Muscle layer of duodenum (tissue), 2 donors: ENCODE measurements around the gene DPH6.

ENCODE experiments used
- H3K27ac ChIP-seq: one replicate; pipeline ENCODE4 v1.7.0; 2013; ENCODE audit warnings: mild to moderate bottlenecking, low read length
- H3K27me3 ChIP-seq: one replicate; pipeline ENCODE4 v1.7.0; 2013; ENCODE audit warnings: low read depth, mild to moderate bottlenecking, control low read depth, low read length
- H3K36me3 ChIP-seq, 2 donors: one replicate each; pipeline ENCODE4 v1.7.0; 2013; ENCODE audit warnings: low read length in 2 of 2, control low read depth in 1 of 2, mild to moderate bottlenecking in 1 of 2; ENCODE audit not compliant: insufficient read depth in 2 of 2, control insufficient read depth in 1 of 2
- H3K4me1 ChIP-seq, 2 donors: one replicate each; pipeline ENCODE4 v1.7.0; 2013; ENCODE audit warnings: low read length in 2 of 2, mild to moderate bottlenecking in 2 of 2, control low read depth in 1 of 2, moderate library complexity in 1 of 2; ENCODE audit not compliant: insufficient read depth in 2 of 2, control insufficient read depth in 1 of 2
- H3K4me3 ChIP-seq, 2 donors: one replicate each; pipeline ENCODE4 v1.7.0; 2013; ENCODE audit warnings: low read length in 2 of 2, low read depth in 1 of 2, mild to moderate bottlenecking in 1 of 2
- H3K9me3 ChIP-seq, 2 donors: one replicate each; pipeline ENCODE4 v1.7.0; 2013; ENCODE audit warnings: low read length in 2 of 2, control low read depth in 1 of 2, mild to moderate bottlenecking in 1 of 2; ENCODE audit not compliant: control insufficient read depth in 1 of 2
- donor health status: healthy.

The DPH6 gene

GRCh38 chr15:35540885-35541284, 5.1 kb downstream of the DPH6 start:
- no peaks in the 10 kb centered on the region for H3K27me3 ChIP-seq
- H3K4me1 ChIP-seq = peaks cover 5 to 6% of the 10 kb centered on the region in 2 donors
- H3K36me3 ChIP-seq = peaks cover 0 to 4% of the 10 kb centered on the region in 2 donors
- no peaks in the 10 kb centered on the region for H3K9me3 ChIP-seq
- H3K27ac ChIP-seq = no peak overlapping the region
- H3K4me3 ChIP-seq = no peak overlapping the region

GRCh38 chr15:35540021-35540420, 5.9 kb downstream of the DPH6 start:
- H3K9me3 ChIP-seq = no peaks in the 10 kb centered on the region
- H3K4me3 ChIP-seq = no peak overlapping the region
- H3K27me3 ChIP-seq = no peaks in the 10 kb centered on the region
- H3K36me3 ChIP-seq = peaks cover 0 to 4% of the 10 kb centered on the region in 2 donors
- H3K4me1 ChIP-seq = peaks cover 5 to 6% of the 10 kb centered on the region in 2 donors
- H3K27ac ChIP-seq = no peak overlapping the region

GRCh38 chr15:35535365-35535916, 10.5 kb downstream of the DPH6 start:
- H3K27me3 ChIP-seq = no peaks in the 10 kb centered on the region
- H3K4me3 ChIP-seq = no peak overlapping the region
- H3K36me3 ChIP-seq = peaks cover 0 to 10% of the 10 kb centered on the region in 2 donors
- no peaks in the 10 kb centered on the region for H3K4me1 ChIP-seq
- H3K9me3 ChIP-seq = no peaks in the 10 kb centered on the region
- H3K27ac ChIP-seq = no peak overlapping the region

- no peaks in the 10 kb centered on the region for H3K4me1 ChIP-seq
- H3K27me3 ChIP-seq = no peaks in the 10 kb centered on the region
- H3K36me3 ChIP-seq = peaks cover 0 to 10% of the 10 kb centered on the region in 2 donors
- H3K4me3 ChIP-seq = no peak overlapping the region
- H3K27ac ChIP-seq = no peak overlapping the region
- H3K9me3 ChIP-seq = no peaks in the 10 kb centered on the region
Observed at GRCh38 chr15:35533130-35534110, 12.5 kb downstream of the DPH6 start.

- H3K27me3 ChIP-seq = no peaks in the 10 kb centered on the region
- H3K36me3 ChIP-seq = peaks cover 0 to 6% of the 10 kb centered on the region in 2 donors
- no peak overlapping the region for H3K27ac ChIP-seq
- H3K4me1 ChIP-seq = no peaks in the 10 kb centered on the region
- H3K4me3 ChIP-seq = no peak overlapping the region
- no peaks in the 10 kb centered on the region for H3K9me3 ChIP-seq
Observed at GRCh38 chr15:35530698-35531097, 15.3 kb downstream of the DPH6 start.

- no peaks in the 10 kb centered on the region for H3K27me3 ChIP-seq
- peaks cover 0 to 6% of the 10 kb centered on the region in 2 donors for H3K36me3 ChIP-seq
- H3K9me3 ChIP-seq = no peaks in the 10 kb centered on the region
- H3K4me3 ChIP-seq = no peak overlapping the region
- no peak overlapping the region for H3K27ac ChIP-seq
- no peaks in the 10 kb centered on the region for H3K4me1 ChIP-seq
Observed at GRCh38 chr15:35529784-35530183, 16.2 kb downstream of the DPH6 start.

GRCh38 chr15:35522061-35522460, 23.9 kb downstream of the DPH6 start:
- Histone ChIP-seq H3K4me1 (no peaks in the 10 kb centered on the region), H3K27me3 (no peaks in the 10 kb centered on the region), H3K4me3 (no peak overlapping the region), H3K9me3 (no peaks in the 10 kb centered on the region), H3K27ac (no peak overlapping the region), H3K36me3 (no peaks in the 10 kb centered on the region)

- Histone ChIP-seq H3K27me3 (no peaks in the 10 kb centered on the region), H3K4me3 (no peak overlapping the region), H3K4me1 (no peaks in the 10 kb centered on the region), H3K9me3 (no peaks in the 10 kb centered on the region), H3K27ac (no peak overlapping the region), H3K36me3 (no peaks in the 10 kb centered on the region)
Observed at GRCh38 chr15:35519541-35520149, 26.3 kb downstream of the DPH6 start.

GRCh38 chr15:35519052-35519451, 26.9 kb downstream of the DPH6 start:
- no peaks in the 10 kb centered on the region for H3K9me3 ChIP-seq
- no peaks in the 10 kb centered on the region for H3K4me1 ChIP-seq
- H3K27me3 ChIP-seq = no peaks in the 10 kb centered on the region
- no peaks in the 10 kb centered on the region for H3K36me3 ChIP-seq
- no peak overlapping the region for H3K4me3 ChIP-seq
- H3K27ac ChIP-seq = no peak overlapping the region

- Histone ChIP-seq H3K27me3 (no peaks in the 10 kb centered on the region), H3K9me3 (no peaks in the 10 kb centered on the region), H3K27ac (no peak overlapping the region), H3K4me1 (no peaks in the 10 kb centered on the region), H3K4me3 (no peak overlapping the region), H3K36me3 (no peaks in the 10 kb centered on the region)
Observed at GRCh38 chr15:35514759-35515158, 31.2 kb downstream of the DPH6 start.

GRCh38 chr15:35507932-35508638, 37.9 kb downstream of the DPH6 start:
- Histone ChIP-seq H3K27ac (no peak overlapping the region), H3K27me3 (no peaks in the 10 kb centered on the region), H3K9me3 (no peaks in the 10 kb centered on the region), H3K36me3 (no peaks in the 10 kb centered on the region), H3K4me3 (no peak overlapping the region), H3K4me1 (peaks cover 4 to 5% of the 10 kb centered on the region in 2 donors)
